Gastroesophageal sphincter (tissue), 3 donors: ENCODE measurements around the gene ELAVL4.

Experiments used
- CTCF ChIP-seq, 4 experiments: fragments of 200-600 bp in 2 of 4; fragments of 450-650 bp in 2 of 4; sonication (generic) in 1 of 4; IDR thresholded peaks; one replicate each; pipeline ENCODE4 v1.5.1; 2017 to 2019; ENCODE audit warnings: antibody characterized with exemption in 4 of 4, mild to moderate bottlenecking in 2 of 4, moderate library complexity in 2 of 4
- EP300 ChIP-seq: sonication (generic); formaldehyde crosslinking; IDR thresholded peaks from one replicate; pipeline ENCODE4 v1.6.1; 2017; ENCODE audit warnings: antibody characterized with exemption, mild to moderate bottlenecking
- POLR2A ChIP-seq, 2 donors: fragments of 450-650 bp; IDR thresholded peaks; one replicate each; pipeline ENCODE4 v1.6.1; 2017; ENCODE audit warnings: antibody characterized with exemption in 2 of 2, mild to moderate bottlenecking in 2 of 2, moderate library complexity in 1 of 2
- POLR2AphosphoS5 ChIP-seq: sonication (generic); formaldehyde crosslinking; IDR thresholded peaks from one replicate; pipeline ENCODE4 v1.6.1; 2017; ENCODE audit warnings: antibody characterized with exemption

DNA sequence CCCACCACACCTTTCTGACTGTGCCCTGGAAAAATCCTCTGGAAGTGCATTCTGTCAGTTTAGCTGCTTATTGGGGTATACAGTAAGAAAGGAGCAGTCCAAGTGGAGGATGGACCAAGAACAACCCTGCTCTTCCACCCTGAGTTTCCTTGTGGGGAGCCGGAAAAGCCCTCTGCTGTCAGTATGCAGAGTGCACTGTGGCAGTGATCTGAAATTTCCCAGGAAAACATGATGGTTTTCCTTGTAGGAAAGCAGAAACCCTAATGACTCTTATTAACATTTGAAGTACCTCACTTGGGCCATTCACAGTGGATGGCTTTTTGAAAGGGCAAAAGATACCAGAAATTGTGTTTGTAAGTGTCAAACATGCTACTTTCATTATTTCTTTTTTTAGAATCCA lies 20.5 kb downstream of the ELAVL4 start:
- TF ChIP-seq CTCF (IDR thresholded peaks at IDR 0.05) = no peak
- TF ChIP-seq POLR2A (IDR thresholded peaks at IDR 0.05) = no peak
- no peak for TF ChIP-seq POLR2AphosphoS5
- TF ChIP-seq EP300 = no peak
